GM06990 (cell line): ENCODE data around the gene PEA15.

ENCODE experiments used
- DNase-seq: peaks from one replicate; pipeline ENCODE4 v3.0.0-alpha.2; 2011; ENCODE audit not compliant: insufficient read length; ENCODE audit errors: extremely low read depth
- H3K27me3 ChIP-seq: replicated peaks from 2 replicates; pipeline ENCODE4 v1.6.0; 2011; ENCODE audit warnings: low read length; ENCODE audit not compliant: control insufficient read depth, insufficient read depth
- H3K36me3 ChIP-seq: 2 replicates; pipeline ENCODE4 v1.5.1; 2011; ENCODE audit warnings: low read length; ENCODE audit not compliant: control insufficient read depth, insufficient read depth
- H3K4me3 ChIP-seq: replicated peaks from 2 replicates; pipeline ENCODE4 v1.5.1; 2011; ENCODE audit warnings: low read depth, mild to moderate bottlenecking, control low read depth, low read length
- CTCF ChIP-seq: IDR thresholded peaks from 2 replicates; pipeline ENCODE4 v1.5.1; 2011; ENCODE audit warnings: low read length, control low read depth, mild to moderate bottlenecking, inconsistent platforms; ENCODE audit not compliant: insufficient read depth, poor library complexity, severe bottlenecking

The PEA15 gene

GRCh38 chr1:160189649-160190625 is 15.2 kb upstream of the PEA15 start, which contains the start of gene CASQ1:
TSS of gene CASQ1 (plus strand) at chr1:160190575. CDS start at chr1:160190752, 177 bp downstream.
- Histone ChIP-seq H3K36me3 (no peaks in the 10 kb centered on the region), H3K4me3 (no peak within 1 kb of the TSS), H3K27me3 (no peaks in the 10 kb centered on the region)
- no peak for DNase-seq
- no peak for TF ChIP-seq CTCF

GRCh38 chr1:160191756-160192155 is 13.4 kb upstream of the PEA15 start:
- no peak for TF ChIP-seq CTCF
- H3K36me3 ChIP-seq: no peaks in the 10 kb centered on the region
- DNase-seq: no peak
- no peaks in the 10 kb centered on the region for H3K27me3 ChIP-seq
- H3K4me3 ChIP-seq: no peak overlapping the region

- TF ChIP-seq CTCF: no peak
- Histone ChIP-seq H3K27me3 (no peaks in the 10 kb centered on the region), H3K4me3 (no peak overlapping the region), H3K36me3 (no peaks in the 10 kb centered on the region)
- no peak for DNase-seq
These were observed 12.9 kb upstream of the PEA15 start for GRCh38 chr1:160192234-160192633.

- DNase-seq: peak; percentile 62
- H3K36me3 ChIP-seq: no peaks in the 10 kb centered on the region
- peak; percentile 93 for TF ChIP-seq CTCF
- H3K27me3 ChIP-seq: no peaks in the 10 kb centered on the region
- no peak overlapping the region for H3K4me3 ChIP-seq
These were observed 11.9 kb upstream of the PEA15 start for GRCh38 chr1:160193091-160193819.

- Histone ChIP-seq H3K36me3 (no peaks in the 10 kb centered on the region), H3K4me3 (no peak overlapping the region), H3K27me3 (no peaks in the 10 kb centered on the region)
- no peak for DNase-seq
- no peak for TF ChIP-seq CTCF
These were observed 11.1 kb upstream of the PEA15 start for GRCh38 chr1:160193832-160194736.
